Measurements from ENCODE around the gene ADAM10.

DNA sequence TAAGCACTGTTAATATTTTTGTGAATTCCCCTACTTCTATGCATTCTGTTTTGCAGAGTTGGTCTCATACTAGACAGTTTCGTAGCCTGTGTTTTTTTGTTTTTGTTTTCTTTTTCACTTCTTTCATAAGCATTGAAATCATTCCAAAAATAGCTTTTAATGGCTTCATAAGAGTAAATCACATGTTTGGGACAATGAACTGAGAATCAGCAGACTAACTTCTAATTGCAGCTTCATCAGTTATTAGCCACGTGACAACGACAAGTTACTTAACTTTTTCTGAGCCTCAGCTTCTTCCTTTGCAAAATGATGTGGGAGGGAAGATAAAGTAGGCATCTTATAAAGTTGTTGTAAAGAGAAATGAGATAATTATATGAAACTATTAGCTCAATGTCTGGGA is 193.0 kb downstream of the ADAM10 start:
- TF ChIP-seq CTCF (conservative IDR thresholded peaks at IDR 0.05; ENCODE audit: low read length) (no peak), EZH2phosphoT487 (IDR thresholded peaks at IDR 0.05; ENCODE audit: borderline replicate concordance) (no peak)

All from Loucy (cell line).